ENCODE data around the gene MAP3K7. TPM values are rescaled to one million over a fixed set of nuclear protein-coding genes. Genes with fewer than 3 reads are reported as not detected.

Gene MAP3K7
- total and polyA plus RNA-seq, 2 of the 4 experiments (the other 2 are of a cell fraction) = 26.5 to 29.9 TPM

- Histone ChIP-seq H3K4me2 (ENCODE audit: low read depth, low read length) (no peak overlapping the region), H4K20me1 (ENCODE audit: insufficient read depth, low read length) (no peaks in the 10 kb centered on the region), H4K5ac (ENCODE audit: low read depth, low read length) (no peak overlapping the region), H2BK120ac (ENCODE audit: low read depth, low read length) (no peak overlapping the region), H2BK15ac (ENCODE audit: low read depth, low read length) (no peak overlapping the region), H3K79me1 (ENCODE audit: low read depth in 1 of 2, low read length in 2 of 2) (no peaks in the 10 kb centered on the region), H3K4me3 (ENCODE audit: insufficient read depth, low read depth, low read length) (no peak overlapping the region), H2AK5ac (ENCODE audit: low read depth, low read length) (no peak overlapping the region), H3K27ac (ENCODE audit: insufficient read depth, low read length) (no peak overlapping the region), H3K18ac (ENCODE audit: low read depth, low read length) (no peak overlapping the region), H3K4ac (ENCODE audit: low read depth, low read length) (no peak overlapping the region), H3K23ac (ENCODE audit: low read depth, low read length) (no peak overlapping the region), H3K4me1 (ENCODE audit: control insufficient read depth, insufficient read depth, low read length) (no peaks in the 10 kb centered on the region), H3K27me3 (ENCODE audit: control insufficient read depth, insufficient read depth, low read length) (no peaks in the 10 kb centered on the region), H2BK20ac (ENCODE audit: low read depth, low read length) (no peak overlapping the region), H2BK5ac (ENCODE audit: low read depth, low read length, poor library complexity, severe bottlenecking) (no peak overlapping the region), H4K91ac (ENCODE audit: insufficient read depth, low read depth, low read length) (no peak overlapping the region), H2AFZ (replicated peaks; ENCODE audit: low read length, poor library complexity) (no peak overlapping the region), H2AK9ac (replicated peaks; ENCODE audit: low read depth, low read length, poor library complexity) (no peak overlapping the region), H3K56ac (ENCODE audit: extremely low read depth, insufficient read depth, low read length) (no peak overlapping the region), H3K9ac (ENCODE audit: low read depth, low read length) (no peak overlapping the region), H3K14ac (replicated peaks; ENCODE audit: low read depth, low read length) (no peak overlapping the region), H4K8ac (ENCODE audit: low read depth in 2 of 2, low read length in 2 of 2) (no peak overlapping the region), H3K36me3 (ENCODE audit: control insufficient read depth, insufficient read depth, low read length) (no peaks in the 10 kb centered on the region), H3K9me3 (ENCODE audit: control insufficient read depth, insufficient read depth, low read length) (no peaks in the 10 kb centered on the region), H3K9me1 (ENCODE audit: insufficient read depth, low read length) (no peaks in the 10 kb centered on the region)
- no peak for ATAC-seq (ENCODE audit: low read depth)
- in situ Hi-C loops (cut with MboI; ENCODE audit: low sequenced_read_pairs) (no loop called here), dilution Hi-C loops (cut with HindIII; ENCODE audit: low sequenced_read_pairs, unreplicated experiment) (no loop called here), intact Hi-C loops (cut with micrococcal nuclease) (no loop called here)
- no TSS peak for BruUV-seq (replicated peaks)
- no peak for DNase-seq
- TF ChIP-seq MAZ (IDR thresholded peaks at IDR 0.05; ENCODE audit: borderline replicate concordance, low read depth, low read length) = no peak
- no CpG with 5 or more reads among the region's 1 CpG for WGBS, 2 experiments (ENCODE audit: extremely low coverage in 2 of 2, insufficient read length in 1 of 2)
- POLR2A ChIA-PET (ENCODE audit: unreplicated experiment) = no interaction called here
- CTCF ChIA-PET = no interaction called here
These were observed 44.2 kb upstream of the MAP3K7 start for GRCh38 chr6:90631046-90631445.
